GM23338 (cell line): ENCODE measurements around the gene CIZ1. TPM values are rescaled to one million over a fixed set of nuclear protein-coding genes. Genes with fewer than 3 reads are reported as not detected.

Source experiments
- ATAC-seq: fragments of 200-7000 bp; cut with Tn5 transposase; 3 replicates; pipeline ENCODE4 v1.9.1; 2020
- DNase-seq: peaks from one replicate; pipeline ENCODE4 v3.0.0-alpha.2; 2015; ENCODE audit warnings: low spot score
- H2AFZ ChIP-seq: fragments of 200-600 bp; sonication (generic); 2 replicates; pipeline ENCODE4 v1.8.0; 2016; ENCODE audit warnings: antibody characterized with exemption, mild to moderate bottlenecking, moderate library complexity
- H3F3A ChIP-seq: fragments of 200-600 bp; sonication (generic); replicated peaks from 2 replicates; pipeline ENCODE4 v1.8.0; 2017; ENCODE audit warnings: antibody characterized with exemption, mixed run types, low read depth
- H3K27ac ChIP-seq: fragments of 200-600 bp; sonication (generic); 2 replicates; pipeline ENCODE4 v1.6.1; 2016; ENCODE audit warnings: low read depth
- H3K27me3 ChIP-seq: fragments of 200-600 bp; sonication (generic); 2 replicates; pipeline ENCODE4 v1.8.0; 2016; ENCODE audit warnings: mild to moderate bottlenecking, mixed run types, moderate library complexity; ENCODE audit not compliant: insufficient read depth
- H3K36me3 ChIP-seq: fragments of 200-600 bp; sonication (generic); 2 replicates; pipeline ENCODE4 v1.8.0; 2016; ENCODE audit warnings: mild to moderate bottlenecking; ENCODE audit not compliant: insufficient read depth
- H3K4me1 ChIP-seq: fragments of 200-600 bp; sonication (generic); 2 replicates; pipeline ENCODE4 v1.8.0; 2016; ENCODE audit warnings: mild to moderate bottlenecking, moderate library complexity; ENCODE audit not compliant: insufficient read depth
- H3K4me2 ChIP-seq: fragments of 200-600 bp; sonication (generic); 2 replicates; pipeline ENCODE4 v1.7.1; 2017; ENCODE audit warnings: mixed run types
- H3K4me3 ChIP-seq: fragments of 200-600 bp; sonication (generic); 2 replicates; pipeline ENCODE4 v1.6.1; 2016; ENCODE audit warnings: mixed run types
- H3K79me2 ChIP-seq: fragments of 200-600 bp; sonication (generic); replicated peaks from 2 replicates; pipeline ENCODE4 v1.8.0; 2017; ENCODE audit warnings: mild to moderate bottlenecking; ENCODE audit not compliant: insufficient read depth
- H3K9me2 ChIP-seq: fragments of 200-600 bp; sonication (generic); 2 replicates; pipeline ENCODE4 v1.8.0; 2017; ENCODE audit not compliant: insufficient read depth
- H4K20me1 ChIP-seq: fragments of 200-600 bp; sonication (generic); replicated peaks from 2 replicates; pipeline ENCODE4 v1.8.0; 2017; ENCODE audit warnings: mild to moderate bottlenecking; ENCODE audit not compliant: insufficient read depth
- H3K27ac Mint-ChIP-seq: 2 replicates; pipeline ENCODE4 v1.8.0; 2020; ENCODE audit warnings: inconsistent platforms, mild to moderate bottlenecking, moderate library complexity, mixed read lengths
- H3K27me3 Mint-ChIP-seq: 3 replicates; pipeline ENCODE4 v1.8.0; 2022; ENCODE audit warnings: low read depth, mild to moderate bottlenecking, moderate library complexity, mixed read lengths, inconsistent platforms; ENCODE audit not compliant: insufficient read depth, poor library complexity
- H3K36me3 Mint-ChIP-seq: 3 replicates; pipeline ENCODE4 v1.8.0; 2021; ENCODE audit warnings: low read depth, mild to moderate bottlenecking, inconsistent platforms, moderate library complexity, mixed read lengths
- H3K4me1 Mint-ChIP-seq: 3 replicates; pipeline ENCODE4 v1.8.0; 2020; ENCODE audit warnings: mild to moderate bottlenecking, inconsistent platforms, mixed read lengths
- H3K4me3 Mint-ChIP-seq: 3 replicates; pipeline ENCODE4 v1.8.0; 2021; ENCODE audit warnings: moderate library complexity, mild to moderate bottlenecking, inconsistent platforms, mixed read lengths
- H3K9me3 Mint-ChIP-seq: 3 replicates; pipeline ENCODE4 v1.8.0; 2020; ENCODE audit warnings: moderate library complexity, mild to moderate bottlenecking, inconsistent platforms, mixed read lengths
- CREB1 ChIP-seq: fragments of 250-450 bp; sonication (Bioruptor Pico); IDR thresholded peaks from 2 replicates; pipeline ENCODE4 v1.5.0; 2020; ENCODE audit warnings: low read depth, mild to moderate bottlenecking, moderate library complexity
- ETS1 ChIP-seq: IDR thresholded peaks from 2 replicates; pipeline ENCODE4 v1.6.1; 2016; ENCODE audit warnings: antibody characterized with exemption
- EZH2 ChIP-seq: fragments of 200-600 bp; sonication (generic); IDR thresholded peaks from one replicate; pipeline ENCODE4 v1.8.0; 2017; ENCODE audit warnings: antibody characterized with exemption, mild to moderate bottlenecking, low read depth; ENCODE audit not compliant: unreplicated experiment
- EZH2phosphoT487 ChIP-seq: fragments of 200-600 bp; sonication (generic); IDR thresholded peaks from one replicate; pipeline ENCODE4 v1.8.1; 2018; ENCODE audit warnings: antibody characterized with exemption; ENCODE audit not compliant: unreplicated experiment
- JUNB ChIP-seq: IDR thresholded peaks from one replicate; pipeline ENCODE4 v1.6.1; 2016; ENCODE audit warnings: antibody characterized with exemption; ENCODE audit not compliant: unreplicated experiment
- NANOG ChIP-seq: IDR thresholded peaks from 2 replicates; pipeline ENCODE4 v1.6.1; 2016; ENCODE audit warnings: antibody characterized with exemption, borderline replicate concordance
- POLR2AphosphoS5 ChIP-seq: IDR thresholded peaks from 2 replicates; pipeline ENCODE4 v1.6.1; 2016; ENCODE audit warnings: antibody characterized with exemption, low read depth
- REST ChIP-seq: IDR thresholded peaks from one replicate; pipeline ENCODE4 v1.6.1; 2018; ENCODE audit warnings: antibody characterized with exemption; ENCODE audit not compliant: unreplicated experiment
- STAT1 ChIP-seq: IDR thresholded peaks from one replicate; pipeline ENCODE4 v1.6.1; 2016; ENCODE audit warnings: antibody characterized with exemption; ENCODE audit not compliant: unreplicated experiment
- ZNF114 ChIP-seq: fragments of 250-450 bp; sonication (Bioruptor Pico); IDR thresholded peaks from 2 replicates; pipeline ENCODE4 v1.5.0; 2020; ENCODE audit warnings: mild to moderate bottlenecking, moderate library complexity
- ZNF331 ChIP-seq: fragments of 250-450 bp; sonication (Bioruptor Pico); IDR thresholded peaks from 2 replicates; pipeline ENCODE4 v1.5.0; 2020; ENCODE audit warnings: low read depth, mild to moderate bottlenecking, moderate library complexity
- ZNF462 ChIP-seq: fragments of 250-450 bp; sonication (Bioruptor Pico); IDR thresholded peaks from 2 replicates; pipeline ENCODE4 v1.5.0; 2020; ENCODE audit warnings: mild to moderate bottlenecking, moderate library complexity
- polyA plus RNA-seq: library from polyadenylated mRNA; unstranded; fragments of >200 nt; fragmentation: Nextera tagmentation; extraction: Ambion mirVana; gene quantifications from 2 replicates; pipeline ENCODE4 v1.2.1, GENCODE V29; 2016
- total RNA-seq: library from RNA; depleted of rRNA; stranded (reverse); fragments of >200 nt; shearing (Covaris generic); gene quantifications from 2 replicates; pipeline ENCODE4 v1.2.3, GENCODE V29; 2014

The CIZ1 gene
- total and polyA plus RNA-seq, 2 experiments from 2014 or later = 49.6 to 61.4 TPM

GRCh38 chr9:128159784-128160602, 31.4 kb downstream of the CIZ1 start, which contains the start of gene BBLN:
TSS of gene BBLN (plus strand) at chr9:128160265. CDS start at chr9:128160408, 143 bp downstream.
- DNase-seq = peak; percentile 96
- H3K4me3 ChIP-seq = peak within 1 kb of the TSS; percentile 94
- H3K36me3 ChIP-seq = no peaks in the 10 kb centered on the region
- H3K36me3 Mint-ChIP-seq = peaks cover 17% of the 10 kb centered on the region
- H3K4me1 Mint-ChIP-seq = peaks cover 4% of the 10 kb centered on the region; the same call in 2 of the 3 replicates
- H3K4me2 ChIP-seq = peak within 1 kb of the TSS; percentile 94
- peak within 1 kb of the TSS; percentile 94 for H3K27ac ChIP-seq
- H3K9me2 ChIP-seq = no peaks in the 10 kb centered on the region
- peaks cover 4% of the 10 kb centered on the region; the same call in 1 of the 2 replicates for H3F3A ChIP-seq
- peak within 1 kb of the TSS; percentile 90 for H2AFZ ChIP-seq
- ATAC-seq = peak; percentile 90
- H3K27ac Mint-ChIP-seq = peak within 1 kb of the TSS; percentile 89
- peaks cover 3% of the 10 kb centered on the region for H3K27me3 Mint-ChIP-seq
- peaks cover 4% of the 10 kb centered on the region; the same call in 1 of the 2 replicates for H3K4me1 ChIP-seq
- H4K20me1 ChIP-seq = 0 out of 2 replicates have a peak, but pooled peaks cover 5% of the 10 kb centered on the region
- H3K9me3 Mint-ChIP-seq = peaks cover 3% of the 10 kb centered on the region; the same call in 1 of the 3 replicates
- H3K4me3 Mint-ChIP-seq = peak within 1 kb of the TSS; percentile 76
- no peaks in the 10 kb centered on the region for H3K27me3 ChIP-seq
- H3K79me2 ChIP-seq = no peaks in the 10 kb centered on the region
- no peak for TF ChIP-seq ETS1
- no peak for TF ChIP-seq STAT1
- TF ChIP-seq ZNF462 (CRISPR knock-in tag) = no peak
- no peak for TF ChIP-seq ZNF114 (CRISPR knock-in tag)
- TF ChIP-seq ZNF331 (CRISPR knock-in tag) = no peak
- no peak for TF ChIP-seq NANOG
- no peak for TF ChIP-seq REST
- TF ChIP-seq POLR2AphosphoS5 = peak; percentile 93
- peak; percentile 88 for TF ChIP-seq CREB1 (CRISPR knock-in tag)
- TF ChIP-seq EZH2phosphoT487 = no peak
- no peak for TF ChIP-seq EZH2
- TF ChIP-seq JUNB = no peak
